Ramos (cell line): ENCODE measurements around the gene DENND6A.
"Not testable (repeated sequence)": the region's sequence is repeated elsewhere in the genome, so short reads cannot be mapped to it uniquely, and the experiment has no call there.

Source experiments
- in situ Hi-C: fragments of 300-500 bp; cut with MboI; formaldehyde crosslinking; loops from one replicate; pipeline ENCODE4 v1.14.3; 2022; ENCODE audit warnings: low sequenced_read_pairs; ENCODE audit not compliant: unreplicated experiment

DENND6A gene

DNA sequence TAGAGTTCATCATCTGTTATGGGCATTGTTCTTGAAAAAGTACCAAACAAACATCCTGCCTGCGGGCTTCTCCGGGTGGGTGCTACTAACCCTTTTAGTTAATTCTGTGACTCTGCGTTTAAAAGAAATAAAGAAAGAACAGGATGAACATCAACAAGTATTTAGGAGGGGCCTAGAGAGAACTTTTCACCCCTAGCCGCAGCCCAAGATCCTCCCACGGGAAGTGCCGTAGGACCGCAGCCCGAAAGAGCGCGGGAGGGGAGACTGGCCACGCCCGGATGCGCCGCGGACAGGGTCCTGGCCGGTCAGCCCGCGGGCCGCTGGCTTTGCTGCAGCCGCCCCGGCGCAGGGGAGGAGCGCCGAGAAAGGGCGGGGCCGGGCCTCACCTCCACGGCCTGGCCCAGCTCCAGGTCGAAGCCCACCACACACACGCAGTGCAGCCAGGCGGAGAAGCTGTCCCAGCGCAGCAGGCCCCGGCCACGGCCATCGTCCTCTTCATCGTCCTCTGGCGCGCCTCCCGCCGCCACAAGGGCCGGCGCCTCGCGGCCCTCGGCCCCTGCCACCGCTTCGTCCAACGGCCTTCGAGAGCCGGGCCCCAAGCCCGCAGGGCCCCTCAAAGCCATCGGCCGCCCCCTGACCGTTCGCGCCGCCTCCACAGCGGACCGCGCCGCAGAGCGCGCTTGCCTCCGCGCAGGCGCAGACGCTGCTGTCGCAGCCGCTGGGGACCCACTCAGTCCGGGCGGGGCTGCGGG is at the start of gene DENND6A:
Gene DENND6A (minus strand): TSS at position 682 of the 752 bp plus-strand sequence. CDS start 59 bp downstream, at position 623.
- in situ Hi-C loops, result no loop called here

DNA sequence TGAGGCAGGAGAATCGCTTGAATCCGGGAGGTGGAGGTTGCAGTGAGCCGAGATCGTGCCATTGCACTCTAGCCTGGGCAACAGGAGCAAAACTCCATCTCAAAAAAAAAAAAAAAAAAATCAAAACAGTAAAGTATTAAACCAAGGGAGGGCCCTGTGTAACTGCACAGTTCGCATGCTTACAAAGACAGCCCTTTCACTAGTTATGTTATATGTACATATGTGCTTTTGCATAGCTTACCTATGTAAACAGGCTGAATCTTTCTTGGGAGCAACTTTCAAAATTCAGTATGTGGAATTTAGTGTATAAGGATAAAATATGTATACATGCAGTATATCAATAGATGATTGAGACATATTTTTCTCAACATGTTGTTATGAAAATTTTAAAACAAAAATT is 47.1 kb upstream of the DENND6A start:
- in situ Hi-C loops, result no loop called here

GRCh38 chr3:57738391-57738790 is 45.5 kb upstream of the DENND6A start:
- in situ Hi-C loops, result no loop called here

GRCh38 chr3:57737840-57738239 is 45.0 kb upstream of the DENND6A start:
- in situ Hi-C loops, result no loop called here

DNA sequence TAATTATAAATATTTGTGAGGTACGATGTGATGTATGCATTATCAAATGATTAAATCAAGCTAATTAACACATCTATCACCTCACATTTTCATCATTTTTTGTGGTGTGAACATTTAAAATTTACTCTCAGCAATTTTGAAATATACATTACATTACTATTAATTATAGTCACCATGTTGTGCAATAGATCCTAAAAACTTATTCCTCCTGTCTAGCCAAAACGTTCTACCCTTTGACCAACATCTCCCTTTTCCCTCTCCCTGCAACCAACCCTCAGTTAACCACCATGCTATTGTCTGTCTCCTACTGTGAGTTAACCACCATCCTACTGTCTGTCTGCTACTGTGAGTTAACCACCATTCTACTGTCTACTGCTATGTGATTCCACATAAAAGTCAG is 42.5 kb upstream of the DENND6A start:
- in situ Hi-C loops, result no loop called here

- in situ Hi-C loops, result no loop called here
Observed at GRCh38 chr3:57733790-57734189, 40.9 kb upstream of the DENND6A start.

DNA sequence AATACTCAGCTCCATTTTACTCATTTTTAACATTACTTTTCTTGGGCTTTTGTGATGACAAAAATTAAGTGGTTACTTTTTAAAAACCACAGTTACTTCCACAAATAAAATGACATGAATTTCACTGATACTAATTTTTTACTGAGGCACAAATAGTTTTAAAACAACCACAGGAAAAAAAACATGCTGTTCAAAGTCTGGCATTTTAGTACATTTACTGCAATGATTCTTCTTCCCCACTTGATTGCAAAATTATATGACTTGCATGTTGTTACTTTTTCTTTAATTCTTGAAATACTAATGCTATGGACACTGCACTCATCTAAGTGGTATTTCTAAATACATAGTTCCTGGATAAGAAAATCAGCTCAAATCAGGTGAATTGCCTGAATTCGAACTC is 38.4 kb upstream of the DENND6A start:
- in situ Hi-C loops, result no loop called here

GRCh38 chr3:57730682-57731081 is 37.8 kb upstream of the DENND6A start:
- in situ Hi-C loops, result no loop called here

DNA sequence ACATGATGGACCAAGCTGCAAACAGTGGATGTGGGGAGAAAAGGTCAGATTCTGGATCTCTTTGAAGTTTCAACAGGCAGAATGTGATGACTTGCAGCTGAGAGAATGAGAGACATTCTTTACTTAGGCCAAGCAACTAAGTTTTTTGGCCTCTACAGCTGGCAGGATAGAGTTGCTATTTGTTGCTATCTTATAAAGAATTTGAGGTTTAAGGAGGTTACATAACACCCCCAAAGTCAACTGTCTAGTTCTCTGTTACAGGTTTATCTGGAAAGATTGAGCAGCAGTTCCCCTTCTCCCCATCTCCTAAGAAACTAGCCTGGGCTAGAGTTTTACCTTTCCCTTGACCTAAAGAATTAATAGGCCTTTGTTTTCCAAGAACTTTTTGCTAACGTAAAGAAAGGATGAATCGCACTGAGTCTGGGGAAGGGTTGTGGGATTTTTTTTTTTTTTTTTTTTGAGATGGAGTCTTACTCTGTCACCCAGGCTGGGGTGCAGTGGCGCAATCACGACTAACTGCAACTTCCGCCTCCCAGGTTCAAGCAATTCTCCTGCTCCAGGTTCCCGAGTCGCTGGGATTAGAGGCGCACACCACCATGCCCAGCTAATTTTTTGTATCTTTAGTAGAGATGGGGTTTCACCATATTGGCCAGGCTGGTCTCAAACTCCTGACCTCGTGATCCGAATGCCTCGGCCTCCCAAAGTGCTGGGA is 36.6 kb upstream of the DENND6A start:
- in situ Hi-C loops, result no loop called here

DNA sequence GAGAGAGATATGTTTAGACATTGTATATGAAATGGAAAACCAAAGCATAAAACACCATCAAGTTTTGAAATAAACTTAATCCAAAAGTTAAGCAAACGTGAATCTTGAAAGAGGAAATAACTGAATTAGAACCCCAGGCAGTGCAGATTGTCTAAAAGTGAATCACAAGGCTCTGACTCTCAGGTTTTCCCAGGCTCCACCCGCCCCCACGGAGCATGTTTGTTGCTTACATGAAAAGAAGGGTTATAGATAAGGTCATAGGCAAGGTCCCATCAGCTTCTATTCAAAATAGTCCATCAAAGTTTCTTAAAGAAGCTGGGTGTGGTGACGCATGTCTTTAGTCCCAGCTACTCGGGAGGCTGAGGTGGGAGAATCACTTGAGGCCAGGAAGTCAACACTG is 34.2 kb upstream of the DENND6A start:
- in situ Hi-C loops, result no loop called here

DNA sequence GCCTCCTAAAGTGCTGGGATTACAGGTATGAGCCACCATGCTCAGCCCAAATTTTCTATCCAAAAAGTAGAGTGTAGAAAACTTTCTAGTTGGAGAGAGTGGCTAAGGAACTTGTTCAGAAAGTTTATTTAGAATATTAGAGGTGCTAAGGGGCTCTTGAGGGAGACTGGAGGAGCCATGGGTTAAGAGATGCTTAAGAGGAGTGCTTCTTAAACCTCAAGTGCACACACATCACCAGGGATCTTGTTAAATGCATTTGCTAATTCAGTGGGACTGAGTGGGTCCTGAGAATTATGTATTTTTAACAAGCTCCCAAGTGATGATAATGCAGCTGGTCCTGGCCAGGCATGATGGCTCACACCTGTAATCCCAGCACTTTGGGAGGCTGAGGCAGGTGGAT is 33.5 kb upstream of the DENND6A start:
- in situ Hi-C loops, result no loop called here

- in situ Hi-C loops, result no loop called here
Observed at GRCh38 chr3:57718118-57718517, 25.2 kb upstream of the DENND6A start.

DNA sequence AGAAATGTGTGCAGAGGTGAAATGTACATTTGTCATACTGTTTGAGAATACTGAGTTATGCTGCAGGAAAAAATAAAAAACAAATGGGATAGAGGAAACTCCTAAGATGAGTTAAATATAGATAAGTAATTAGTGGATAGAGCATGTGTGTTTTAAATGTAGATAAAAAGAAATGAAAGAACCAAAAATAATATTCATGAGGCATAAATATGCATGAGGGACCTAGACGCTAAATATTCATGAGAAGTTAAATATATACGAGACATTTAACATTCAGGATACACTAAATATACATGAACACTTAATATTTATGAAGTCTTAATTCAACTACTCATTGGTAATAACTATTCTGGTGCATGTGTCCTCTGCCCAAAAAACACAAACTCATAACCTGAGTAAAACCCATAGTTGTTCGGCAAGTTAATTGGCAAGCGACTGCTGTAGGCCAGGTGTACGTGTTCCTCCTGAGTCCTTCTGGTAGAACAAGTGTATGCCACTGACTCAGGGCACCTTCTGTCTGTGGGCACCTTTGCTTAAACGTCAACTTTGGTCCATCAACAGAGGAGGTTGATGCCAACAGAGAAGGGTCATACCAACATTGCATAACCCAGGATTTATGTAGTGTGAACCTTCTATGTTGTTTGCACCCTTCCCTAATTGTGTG is 24.5 kb upstream of the DENND6A start:
- in situ Hi-C loops, result no loop called here

- in situ Hi-C loops, result no loop called here
Observed at GRCh38 chr3:57715686-57716085, 22.8 kb upstream of the DENND6A start.

GRCh38 chr3:57709559-57709958 is 16.7 kb upstream of the DENND6A start:
- in situ Hi-C loops, result no loop called here

GRCh38 chr3:57709031-57709430 is 16.2 kb upstream of the DENND6A start:
- in situ Hi-C loops, result no loop called here

DNA sequence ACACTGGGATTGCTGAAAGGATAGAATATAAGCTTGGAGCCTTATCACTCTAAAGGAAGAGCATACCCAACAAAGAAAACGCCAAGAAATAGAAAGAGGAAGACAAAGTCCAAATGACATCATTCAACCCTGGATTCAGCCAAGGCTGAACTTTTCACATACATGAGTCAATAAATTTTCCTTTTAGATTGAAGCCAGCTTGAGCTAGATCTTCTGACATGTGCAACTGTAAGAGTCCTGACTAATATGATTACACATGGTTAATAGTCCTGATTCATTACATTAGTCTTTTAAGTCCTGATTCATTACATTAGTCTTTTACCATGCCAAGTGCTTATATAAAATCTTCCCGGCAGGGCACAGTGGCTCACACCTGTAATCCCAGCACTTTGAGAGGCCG is 13.6 kb upstream of the DENND6A start:
- in situ Hi-C loops, result no loop called here

DNA sequence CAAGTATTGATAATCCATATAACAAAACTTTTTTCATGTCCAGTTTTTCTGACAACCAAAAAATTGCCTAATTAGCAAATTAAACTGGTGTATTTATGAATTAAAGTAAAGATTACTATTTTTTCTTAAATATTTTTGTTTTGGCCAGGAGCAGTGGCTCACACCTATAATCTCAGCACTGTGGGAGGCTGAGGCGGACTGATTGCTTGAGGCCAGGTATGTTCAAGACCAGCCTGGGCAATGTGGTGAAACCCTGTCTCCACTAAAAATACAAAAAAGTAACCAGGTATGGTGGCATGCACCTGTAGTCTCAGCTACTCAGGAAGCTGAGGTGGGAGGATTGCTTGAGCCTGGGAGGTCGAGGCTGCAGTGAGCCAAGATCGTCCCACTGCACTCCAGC is 12.5 kb upstream of the DENND6A start:
- in situ Hi-C loops, result not testable (repeated sequence)

DNA sequence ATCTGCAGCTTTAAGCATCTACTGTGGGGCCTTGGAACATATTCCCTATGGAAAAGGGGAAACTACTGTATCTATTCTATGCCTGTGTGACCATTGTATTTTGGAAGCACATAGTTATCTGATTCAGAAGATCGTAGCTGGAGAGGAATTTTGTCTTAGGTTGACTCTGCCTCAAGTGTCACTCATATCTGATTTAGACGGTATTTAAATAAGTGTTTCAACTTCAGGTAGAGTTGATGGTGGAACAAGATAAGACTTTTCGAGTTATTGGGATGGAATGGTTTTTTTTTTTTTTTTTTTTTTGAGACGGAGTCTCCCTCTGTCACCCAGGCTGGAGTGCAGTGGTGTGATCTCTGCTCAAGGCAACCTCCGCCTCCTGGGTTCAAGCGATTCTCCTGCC is 8.9 kb upstream of the DENND6A start:
- in situ Hi-C loops, result no loop called here

DNA sequence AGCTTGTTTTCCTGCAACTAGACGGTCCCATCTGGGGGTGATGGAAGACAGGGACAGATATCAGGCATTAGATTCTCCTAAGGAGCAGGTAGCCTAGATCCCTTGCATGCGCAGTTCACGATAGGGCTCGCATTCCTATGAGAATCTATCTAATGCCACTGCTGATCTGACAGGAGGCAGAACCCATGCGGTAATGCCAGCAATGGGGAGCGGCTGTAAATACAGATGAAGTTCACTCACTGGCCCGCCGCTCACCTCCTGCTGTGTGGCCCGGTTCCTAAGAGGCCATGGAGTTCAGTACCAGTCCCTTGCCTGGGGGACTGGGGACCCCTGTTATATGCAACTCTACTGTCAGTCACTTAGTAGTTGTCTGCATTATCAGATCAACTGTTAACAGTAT is 7.9 kb upstream of the DENND6A start:
- in situ Hi-C loops, result no loop called here

DNA sequence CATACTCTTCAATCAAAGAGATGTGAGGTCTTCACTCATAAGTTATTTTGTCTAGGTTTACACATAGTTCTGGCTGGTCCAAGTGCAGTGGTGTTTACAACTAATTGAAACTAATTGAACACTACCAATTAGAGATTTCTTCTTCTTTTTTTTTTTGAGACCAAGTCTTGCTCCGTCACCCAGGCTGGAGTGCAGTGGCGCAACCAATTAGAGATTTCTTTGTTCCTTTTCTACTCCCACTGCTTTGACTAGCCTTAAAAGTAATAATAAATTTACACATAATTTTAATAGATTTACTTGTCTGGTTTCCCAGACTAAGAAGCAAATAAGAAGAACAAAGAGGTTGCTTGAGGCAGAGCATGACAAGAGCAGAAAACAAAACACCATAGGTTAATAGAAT is 6.7 kb upstream of the DENND6A start:
- in situ Hi-C loops, result no loop called here
